Gastroesophageal sphincter (tissue), 3 donors: ENCODE data around the gene ITGA7.
A peak's percentile ranks its signal among the peaks of the same experiment; 100 is the strongest.

ENCODE experiments used
- CTCF ChIP-seq, 4 experiments: fragments of 200-600 bp in 2 of 4; fragments of 450-650 bp in 2 of 4; sonication (generic) in 1 of 4; IDR thresholded peaks; one replicate each; pipeline ENCODE4 v1.5.1; 2017 to 2019; ENCODE audit warnings: antibody characterized with exemption in 4 of 4, mild to moderate bottlenecking in 2 of 4, moderate library complexity in 2 of 4
- EP300 ChIP-seq: sonication (generic); formaldehyde crosslinking; IDR thresholded peaks from one replicate; pipeline ENCODE4 v1.6.1; 2017; ENCODE audit warnings: antibody characterized with exemption, mild to moderate bottlenecking
- POLR2A ChIP-seq, 2 donors: fragments of 450-650 bp; IDR thresholded peaks; one replicate each; pipeline ENCODE4 v1.6.1; 2017; ENCODE audit warnings: antibody characterized with exemption in 2 of 2, mild to moderate bottlenecking in 2 of 2, moderate library complexity in 1 of 2

- TF ChIP-seq CTCF (IDR thresholded peaks at IDR 0.05) (peak in 2 of 4 experiments; percentile 25 to 29), EP300 (no peak), POLR2A (IDR thresholded peaks at IDR 0.05) (peak in 1 of 2 donors; percentile 32)
These were observed 8.3 kb upstream of the ITGA7 start, which contains the start of gene BLOC1S1 for GRCh38 chr12:55715833-55716581.
